ENCODE measurements around the gene MPPED1.

- TF ChIP-seq POLR2A (IDR thresholded peaks at IDR 0.05) = no peak
- TF ChIP-seq, protein P1, sequence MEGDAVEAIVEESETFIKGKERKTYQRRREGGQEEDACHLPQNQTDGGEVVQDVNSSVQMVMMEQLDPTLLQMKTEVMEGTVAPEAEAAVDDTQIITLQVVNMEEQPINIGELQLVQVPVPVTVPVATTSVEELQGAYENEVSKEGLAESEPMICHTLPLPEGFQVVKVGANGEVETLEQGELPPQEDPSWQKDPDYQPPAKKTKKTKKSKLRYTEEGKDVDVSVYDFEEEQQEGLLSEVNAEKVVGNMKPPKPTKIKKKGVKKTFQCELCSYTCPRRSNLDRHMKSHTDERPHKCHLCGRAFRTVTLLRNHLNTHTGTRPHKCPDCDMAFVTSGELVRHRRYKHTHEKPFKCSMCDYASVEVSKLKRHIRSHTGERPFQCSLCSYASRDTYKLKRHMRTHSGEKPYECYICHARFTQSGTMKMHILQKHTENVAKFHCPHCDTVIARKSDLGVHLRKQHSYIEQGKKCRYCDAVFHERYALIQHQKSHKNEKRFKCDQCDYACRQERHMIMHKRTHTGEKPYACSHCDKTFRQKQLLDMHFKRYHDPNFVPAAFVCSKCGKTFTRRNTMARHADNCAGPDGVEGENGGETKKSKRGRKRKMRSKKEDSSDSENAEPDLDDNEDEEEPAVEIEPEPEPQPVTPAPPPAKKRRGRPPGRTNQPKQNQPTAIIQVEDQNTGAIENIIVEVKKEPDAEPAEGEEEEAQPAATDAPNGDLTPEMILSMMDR (IDR thresholded peaks at IDR 0.05 in 8 of 11, conservative IDR thresholded peaks at IDR 0.05 in 3 of 11) = no peak
These were observed 102.8 kb downstream of the MPPED1 start for GRCh38 chr22:43514476-43515157.
